Smooth muscle cell (in vitro differentiated cells): ENCODE measurements around the gene GPR137. TPM values are rescaled to one million over a fixed set of nuclear protein-coding genes. Genes with fewer than 3 reads are reported as not detected.

Experiments
- DNase-seq: peaks from one replicate; lab custom pipeline; 2025; ENCODE audit not compliant: unreplicated experiment; lab: John Stamatoyannopoulos, UW
- H2AFZ ChIP-seq: fragments of 200-600 bp; sonication (generic); 2 replicates; pipeline ENCODE4 v1.6.0; 2016; ENCODE audit warnings: antibody characterized with exemption, low read depth, mild to moderate bottlenecking
- H3F3A ChIP-seq: fragments of 200-600 bp; sonication (generic); 2 replicates; pipeline ENCODE4 v1.6.0; 2017; ENCODE audit warnings: antibody characterized with exemption, low read depth
- H3K27ac ChIP-seq: fragments of 200-600 bp; sonication (generic); 2 replicates; pipeline ENCODE4 v1.5.1; 2016; ENCODE audit warnings: low read depth, mild to moderate bottlenecking
- H3K27me3 ChIP-seq: fragments of 200-600 bp; sonication (generic); 2 replicates; pipeline ENCODE4 v1.6.1; 2016; ENCODE audit warnings: low read depth, mild to moderate bottlenecking
- H3K36me3 ChIP-seq: fragments of 200-600 bp; sonication (generic); 2 replicates; pipeline ENCODE4 v1.5.1; 2016; ENCODE audit warnings: low read depth
- H3K4me1 ChIP-seq: fragments of 200-600 bp; sonication (generic); 2 replicates; pipeline ENCODE4 v1.5.1; 2016; ENCODE audit warnings: low read depth
- H3K4me2 ChIP-seq: fragments of 200-600 bp; sonication (generic); 2 replicates; pipeline ENCODE4 v1.6.0; 2016; ENCODE audit warnings: mild to moderate bottlenecking
- H3K4me3 ChIP-seq: fragments of 200-600 bp; sonication (generic); 2 replicates; pipeline ENCODE4 v1.5.1; 2016; ENCODE audit warnings: mild to moderate bottlenecking
- H3K79me2 ChIP-seq: fragments of 200-600 bp; sonication (generic); 2 replicates; pipeline ENCODE4 v1.6.0; 2016; ENCODE audit warnings: low read depth, mild to moderate bottlenecking
- H3K9ac ChIP-seq: fragments of 200-600 bp; sonication (generic); 2 replicates; pipeline ENCODE4 v1.6.0; 2016; ENCODE audit warnings: low read depth
- H3K9me3 ChIP-seq: fragments of 200-600 bp; sonication (generic); replicated peaks from 2 replicates; pipeline ENCODE4 v1.5.1; 2016; ENCODE audit warnings: low read depth
- H4K20me1 ChIP-seq: fragments of 200-600 bp; sonication (generic); 2 replicates; pipeline ENCODE4 v1.6.0; 2016; ENCODE audit warnings: low read depth
- WGBS: methylation state at CpG from one replicate; pipeline ENCODE4 v1.1.7; 2016; ENCODE audit warnings: low lambda C conversion rate; 5-methylcytosine and 5-hydroxymethylcytosine counted together
- polyA plus RNA-seq: library from polyadenylated mRNA; unstranded; fragments of >200 nt; fragmentation: Nextera tagmentation; extraction: Ambion mirVana; gene quantifications from 2 replicates; pipeline ENCODE4 v1.2.1, GENCODE V29; 2016
- total RNA-seq: library from RNA; depleted of rRNA; stranded (reverse); fragments of >200 nt; gene quantifications from 2 replicates; pipeline ENCODE4 v1.2.3, GENCODE V29; 2014
- TF ChIP-seq, protein P1 (sequence below): fragments of 200-600 bp; sonication (generic); IDR thresholded peaks from 2 replicates; pipeline ENCODE4 v1.5.1; 2017; ENCODE audit warnings: borderline replicate concordance, mild to moderate bottlenecking, antibody characterized with exemption; ENCODE audit not compliant: insufficient read depth, poor library complexity, severe bottlenecking

The GPR137 gene
- total and polyA plus RNA-seq, 2 experiments from 2014 or later, result 17.3 to 69.0 TPM

GRCh38 chr11:64241241-64241490 is 44.5 kb upstream of the GPR137 start:
- 0% methylated on average over 4 of the region's 24 CpGs for WGBS
- peak overlapping the region; percentile 93 for H3K27ac ChIP-seq
- peaks cover 17% of the 10 kb centered on the region for H3K79me2 ChIP-seq
- no peaks in the 10 kb centered on the region for H3K27me3 ChIP-seq
- H3K36me3 ChIP-seq, result no peaks in the 10 kb centered on the region
- DNase-seq, result peak; percentile 99
- peaks cover 21% of the 10 kb centered on the region for H3F3A ChIP-seq
- peaks cover 30% of the 10 kb centered on the region for H4K20me1 ChIP-seq
- no peak overlapping the region for H2AFZ ChIP-seq
- peak overlapping the region; percentile 89 for H3K4me3 ChIP-seq
- H3K4me1 ChIP-seq, result peaks cover 13% of the 10 kb centered on the region
- no peaks in the 10 kb centered on the region for H3K9me3 ChIP-seq
- H3K4me2 ChIP-seq, result peak overlapping the region; percentile 83
- TF ChIP-seq, protein P1, sequence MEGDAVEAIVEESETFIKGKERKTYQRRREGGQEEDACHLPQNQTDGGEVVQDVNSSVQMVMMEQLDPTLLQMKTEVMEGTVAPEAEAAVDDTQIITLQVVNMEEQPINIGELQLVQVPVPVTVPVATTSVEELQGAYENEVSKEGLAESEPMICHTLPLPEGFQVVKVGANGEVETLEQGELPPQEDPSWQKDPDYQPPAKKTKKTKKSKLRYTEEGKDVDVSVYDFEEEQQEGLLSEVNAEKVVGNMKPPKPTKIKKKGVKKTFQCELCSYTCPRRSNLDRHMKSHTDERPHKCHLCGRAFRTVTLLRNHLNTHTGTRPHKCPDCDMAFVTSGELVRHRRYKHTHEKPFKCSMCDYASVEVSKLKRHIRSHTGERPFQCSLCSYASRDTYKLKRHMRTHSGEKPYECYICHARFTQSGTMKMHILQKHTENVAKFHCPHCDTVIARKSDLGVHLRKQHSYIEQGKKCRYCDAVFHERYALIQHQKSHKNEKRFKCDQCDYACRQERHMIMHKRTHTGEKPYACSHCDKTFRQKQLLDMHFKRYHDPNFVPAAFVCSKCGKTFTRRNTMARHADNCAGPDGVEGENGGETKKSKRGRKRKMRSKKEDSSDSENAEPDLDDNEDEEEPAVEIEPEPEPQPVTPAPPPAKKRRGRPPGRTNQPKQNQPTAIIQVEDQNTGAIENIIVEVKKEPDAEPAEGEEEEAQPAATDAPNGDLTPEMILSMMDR, result no peak
- peak overlapping the region; percentile 90 for H3K9ac ChIP-seq

DNA sequence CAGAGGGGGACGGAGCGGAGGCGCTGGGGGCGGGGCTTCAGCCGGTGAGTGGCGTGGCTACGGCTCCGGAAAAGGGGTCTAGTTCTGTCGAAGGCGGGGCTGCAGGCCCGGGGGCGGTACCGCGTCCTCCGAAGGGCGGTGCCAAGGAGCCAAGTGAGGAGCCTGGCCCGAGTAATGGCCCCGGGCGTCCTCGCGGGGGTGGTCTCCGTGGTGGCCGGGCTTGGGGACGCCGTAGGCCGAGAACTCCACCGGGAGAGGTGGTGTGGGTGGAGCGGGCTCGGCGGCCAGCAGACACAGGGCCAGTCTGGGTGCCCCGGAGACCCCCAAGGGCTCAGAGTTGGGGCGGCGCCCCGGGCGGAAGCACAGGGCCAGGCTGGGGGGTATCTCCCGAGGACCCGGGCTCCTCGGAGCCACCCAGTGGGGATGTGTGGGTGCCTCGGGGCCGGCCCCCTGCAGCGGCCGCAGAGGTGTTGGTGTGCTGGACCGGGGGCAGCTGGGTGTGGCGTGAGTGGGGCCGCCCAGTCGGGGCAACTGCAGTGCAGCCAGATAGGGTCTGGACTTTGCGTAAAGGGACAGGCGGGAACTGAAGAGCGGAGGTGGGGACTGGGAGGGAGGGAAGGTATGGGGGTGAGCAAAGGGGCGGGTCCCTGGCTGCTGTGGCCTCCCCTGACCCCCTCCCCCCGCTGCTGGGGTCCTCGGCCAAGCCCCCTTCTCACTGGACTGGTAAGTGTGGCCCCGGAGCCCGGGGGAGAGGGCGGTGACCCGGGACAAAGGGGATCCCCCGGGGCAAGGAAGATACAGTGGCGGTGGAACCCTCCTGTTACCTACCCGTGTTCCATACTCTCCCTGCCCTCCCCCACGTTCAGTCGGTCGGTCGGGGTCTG is 43.9 kb upstream of the GPR137 start:
- no peaks in the 10 kb centered on the region for H3K27me3 ChIP-seq
- DNase-seq, result no peak
- H3K27ac ChIP-seq, result peak overlapping the region; percentile 69
- TF ChIP-seq, protein P1, result no peak
- no peaks in the 10 kb centered on the region for H3K9me3 ChIP-seq
- under 1% methylated on average over 48 of the region's 63 CpGs for WGBS
- H2AFZ ChIP-seq, result no peak overlapping the region
- peak overlapping the region; percentile 96 for H3K4me2 ChIP-seq
- peak overlapping the region; percentile 78 for H3K9ac ChIP-seq
- peaks cover 21% of the 10 kb centered on the region for H3F3A ChIP-seq
- no peaks in the 10 kb centered on the region for H3K36me3 ChIP-seq
- H3K4me3 ChIP-seq, result peak overlapping the region; percentile 89
- peaks cover 30% of the 10 kb centered on the region for H4K20me1 ChIP-seq
- H3K79me2 ChIP-seq, result peaks cover 19% of the 10 kb centered on the region
- peaks cover 13% of the 10 kb centered on the region for H3K4me1 ChIP-seq

GRCh38 chr11:64243236-64243854 is 42.3 kb upstream of the GPR137 start:
- DNase-seq, result no peak
- Histone ChIP-seq H3K79me2 (peaks cover 19% of the 10 kb centered on the region), H3K4me1 (peaks cover 18% of the 10 kb centered on the region), H4K20me1 (peaks cover 30% of the 10 kb centered on the region), H3K9me3 (no peaks in the 10 kb centered on the region), H3K27ac (peak overlapping the region; percentile 87), H3F3A (peaks cover 17% of the 10 kb centered on the region), H3K4me3 (no peak overlapping the region), H2AFZ (no peak overlapping the region), H3K9ac (no peak overlapping the region), H3K4me2 (peak overlapping the region; percentile 96), H3K36me3 (no peaks in the 10 kb centered on the region), H3K27me3 (no peaks in the 10 kb centered on the region)
- 87% methylated on average over 8 of the region's 8 CpGs for WGBS
- TF ChIP-seq, protein P1, result no peak
